IMR-90 (cell line): ENCODE results near the gene BTBD9.

Source experiments
- RAD21 ChIP-seq: IDR thresholded peaks from 2 replicates; pipeline ENCODE4 v1.6.1; 2012; ENCODE audit warnings: low read length, improper control_type of control experiment
- TF ChIP-seq, protein P1 (sequence below): fragments of 150-350 bp; IDR thresholded peaks from 2 replicates; pipeline ENCODE4 v1.6.1; 2017; ENCODE audit warnings: mild to moderate bottlenecking, antibody characterized with exemption, low read length, low read depth

DNA sequence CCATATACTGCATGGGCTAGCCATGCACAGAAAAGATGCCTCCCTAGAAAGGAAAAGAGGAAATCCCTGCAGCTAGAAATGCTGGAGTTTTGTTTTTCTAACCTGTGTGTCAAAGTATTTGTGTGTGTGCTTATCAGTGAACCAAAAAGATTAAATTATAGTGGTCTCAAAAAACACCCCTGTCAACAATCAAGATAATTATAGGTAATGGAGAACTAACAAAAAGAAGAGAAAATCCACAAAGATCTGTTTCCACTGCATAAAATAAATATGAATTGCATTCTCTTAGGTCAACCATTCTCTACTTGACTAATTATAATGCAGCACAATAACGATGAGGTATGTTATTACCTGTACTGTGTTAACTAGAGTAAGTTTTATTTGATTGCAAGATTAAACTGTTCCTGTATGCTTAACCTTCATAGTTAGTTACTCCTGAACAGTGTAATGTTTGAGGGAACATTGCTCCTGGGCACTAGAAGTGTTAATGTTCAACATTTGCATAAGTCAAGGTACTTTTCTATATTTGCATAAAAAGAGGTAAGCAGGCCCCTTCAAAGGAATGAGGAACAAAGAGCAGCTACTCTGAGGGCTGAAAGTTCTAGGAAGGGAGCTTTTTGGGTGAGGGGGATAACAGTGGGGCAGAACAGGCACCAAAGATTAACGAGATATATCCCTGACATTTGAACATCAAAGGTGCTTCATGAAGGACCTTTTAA, 212.1 kb downstream of the BTBD9 start:
- TF ChIP-seq RAD21: no peak
- TF ChIP-seq, protein P1, sequence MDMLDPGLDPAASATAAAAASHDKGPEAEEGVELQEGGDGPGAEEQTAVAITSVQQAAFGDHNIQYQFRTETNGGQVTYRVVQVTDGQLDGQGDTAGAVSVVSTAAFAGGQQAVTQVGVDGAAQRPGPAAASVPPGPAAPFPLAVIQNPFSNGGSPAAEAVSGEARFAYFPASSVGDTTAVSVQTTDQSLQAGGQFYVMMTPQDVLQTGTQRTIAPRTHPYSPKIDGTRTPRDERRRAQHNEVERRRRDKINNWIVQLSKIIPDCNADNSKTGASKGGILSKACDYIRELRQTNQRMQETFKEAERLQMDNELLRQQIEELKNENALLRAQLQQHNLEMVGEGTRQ: no peak
